ENCODE measurements around the gene TMEM41A.
"Not testable (repeated sequence)": the region's sequence is repeated elsewhere in the genome, so short reads cannot be mapped to it uniquely, and the experiment has no call there.

DNA sequence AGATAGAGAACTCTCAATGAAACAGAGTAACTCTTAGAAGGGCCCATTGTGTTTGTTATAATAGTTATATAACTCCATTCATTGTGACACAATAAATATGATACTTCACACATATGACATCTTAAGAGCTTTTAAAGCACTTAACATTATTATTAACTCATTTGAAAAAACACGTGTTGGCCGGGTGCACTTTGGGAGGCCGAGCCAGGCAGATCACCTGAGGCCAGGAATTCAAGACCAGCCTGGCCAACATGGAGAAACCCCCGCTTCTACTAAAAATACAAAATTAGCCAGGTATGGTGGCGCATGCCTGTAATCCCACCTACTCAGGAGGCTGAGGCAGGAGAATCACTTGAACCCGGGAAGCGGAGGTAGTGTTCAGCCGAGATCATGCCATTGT, 47.4 kb downstream of the TMEM41A start:
- not testable (repeated sequence) for TF ChIP-seq CTCF (IDR thresholded peaks at IDR 0.05); EZH2 (IDR thresholded peaks at IDR 0.05; ENCODE audit: borderline replicate concordance, insufficient read depth, low read depth, low read length, poor library complexity, severe bottlenecking)

Measured in B cell (primary cell).